ENCODE measurements around the gene USP17L10.
"Not testable (repeated sequence)": the region's sequence is repeated elsewhere in the genome, so short reads cannot be mapped to it uniquely, and the experiment has no call there.

Gene USP17L10, protein sequence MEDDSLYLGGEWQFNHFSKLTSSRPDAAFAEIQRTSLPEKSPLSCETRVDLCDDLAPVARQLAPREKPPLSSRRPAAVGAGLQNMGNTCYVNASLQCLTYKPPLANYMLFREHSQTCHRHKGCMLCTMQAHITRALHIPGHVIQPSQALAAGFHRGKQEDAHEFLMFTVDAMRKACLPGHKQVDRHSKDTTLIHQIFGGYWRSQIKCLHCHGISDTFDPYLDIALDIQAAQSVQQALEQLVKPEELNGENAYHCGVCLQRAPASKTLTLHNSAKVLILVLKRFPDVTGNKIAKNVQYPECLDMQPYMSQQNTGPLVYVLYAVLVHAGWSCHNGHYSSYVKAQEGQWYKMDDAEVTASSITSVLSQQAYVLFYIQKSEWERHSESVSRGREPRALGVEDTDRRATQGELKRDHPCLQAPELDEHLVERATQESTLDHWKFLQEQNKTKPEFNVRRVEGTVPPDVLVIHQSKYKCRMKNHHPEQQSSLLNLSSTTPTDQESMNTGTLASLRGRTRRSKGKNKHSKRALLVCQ

DNA sequence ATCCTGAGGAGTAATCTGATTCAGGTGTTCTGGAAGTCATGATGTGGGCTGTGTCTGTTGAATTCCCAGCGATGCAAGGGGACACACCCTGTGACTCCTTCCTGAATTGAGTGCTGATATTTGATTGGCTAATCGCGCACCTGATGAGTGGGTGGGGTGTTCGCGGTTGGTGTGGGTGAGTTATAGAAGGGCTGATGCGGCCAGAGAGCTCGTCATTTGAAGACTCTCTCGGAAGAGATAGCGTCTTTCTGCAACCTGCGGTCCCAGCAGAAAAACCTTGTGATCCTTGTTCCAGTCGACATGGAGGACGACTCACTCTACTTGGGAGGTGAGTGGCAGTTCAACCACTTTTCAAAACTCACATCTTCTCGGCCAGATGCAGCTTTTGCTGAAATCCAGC, at the start of gene USP17L10:
USP17L10 (plus strand) TSS at position 301 of the 400 bp plus-strand sequence; CDS start at position 301, 0 bp downstream.
- H3K4me3 ChIP-seq (ENCODE audit: low read depth in 1 of 5, low read length in 5 of 5); H3K9me3 ChIP-seq (ENCODE audit: control insufficient read depth in 5 of 5, low read length in 5 of 5); H3K36me3 ChIP-seq (ENCODE audit: control insufficient read depth in 5 of 5, insufficient read depth in 5 of 5, low read length in 5 of 5); H3K4me1 ChIP-seq (ENCODE audit: control insufficient read depth in 5 of 5, insufficient read depth in 5 of 5, low read length in 5 of 5); H3K27ac ChIP-seq (ENCODE audit: low read depth, low read length); H3K9ac ChIP-seq (ENCODE audit: low read length in 5 of 5); H3K27me3 ChIP-seq (ENCODE audit: control insufficient read depth in 5 of 5, insufficient read depth in 4 of 5, low read length in 5 of 5): not testable (repeated sequence)

DNA sequence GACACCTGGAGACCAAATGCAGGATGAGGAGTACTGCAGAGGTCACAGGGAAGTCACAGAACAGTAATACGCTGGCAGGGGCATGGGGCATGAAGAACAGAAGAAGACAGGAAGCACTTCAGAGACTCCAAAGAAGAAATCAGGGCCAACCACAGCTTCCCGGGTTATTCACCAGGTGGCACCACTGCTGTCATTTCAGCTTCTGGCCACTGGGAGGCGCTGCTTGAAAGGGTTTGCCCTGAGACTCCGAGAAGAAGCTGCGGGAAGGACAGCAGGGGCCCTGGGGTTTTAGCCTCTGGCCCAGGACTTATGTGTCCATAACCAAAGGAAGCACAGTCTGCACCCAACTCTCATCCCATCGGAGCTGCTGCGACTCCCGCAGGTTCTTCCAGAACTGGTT, 44.5 kb upstream of the USP17L10 start:
- not testable (repeated sequence) for H3K27me3 ChIP-seq (ENCODE audit: control insufficient read depth in 5 of 5, insufficient read depth in 4 of 5, low read length in 5 of 5); H3K4me3 ChIP-seq (ENCODE audit: low read depth in 1 of 5, low read length in 5 of 5); H3K9me3 ChIP-seq (ENCODE audit: control insufficient read depth in 5 of 5, low read length in 5 of 5); H3K27ac ChIP-seq (ENCODE audit: low read depth, low read length); H3K36me3 ChIP-seq (ENCODE audit: control insufficient read depth in 5 of 5, insufficient read depth in 5 of 5, low read length in 5 of 5); H3K9ac ChIP-seq (ENCODE audit: low read length in 5 of 5); H3K4me1 ChIP-seq (ENCODE audit: control insufficient read depth in 5 of 5, insufficient read depth in 5 of 5, low read length in 5 of 5)

GRCh38 chr4:9169791-9170459, 40.5 kb upstream of the USP17L10 start, which contains the start of gene FAM90A26:
TSS of gene FAM90A26 (plus strand) at chr4:9170409. CDS start at chr4:9173173, 2,764 bp downstream.
- H3K27me3 ChIP-seq (ENCODE audit: control insufficient read depth in 5 of 5, insufficient read depth in 4 of 5, low read length in 5 of 5); H3K9ac ChIP-seq (ENCODE audit: low read length in 5 of 5); H3K27ac ChIP-seq (ENCODE audit: low read depth, low read length); H3K4me3 ChIP-seq (ENCODE audit: low read depth in 1 of 5, low read length in 5 of 5); H3K36me3 ChIP-seq (ENCODE audit: control insufficient read depth in 5 of 5, insufficient read depth in 5 of 5, low read length in 5 of 5); H3K4me1 ChIP-seq (ENCODE audit: control insufficient read depth in 5 of 5, insufficient read depth in 5 of 5, low read length in 5 of 5); H3K9me3 ChIP-seq (ENCODE audit: control insufficient read depth in 5 of 5, low read length in 5 of 5): not testable (repeated sequence)

DNA sequence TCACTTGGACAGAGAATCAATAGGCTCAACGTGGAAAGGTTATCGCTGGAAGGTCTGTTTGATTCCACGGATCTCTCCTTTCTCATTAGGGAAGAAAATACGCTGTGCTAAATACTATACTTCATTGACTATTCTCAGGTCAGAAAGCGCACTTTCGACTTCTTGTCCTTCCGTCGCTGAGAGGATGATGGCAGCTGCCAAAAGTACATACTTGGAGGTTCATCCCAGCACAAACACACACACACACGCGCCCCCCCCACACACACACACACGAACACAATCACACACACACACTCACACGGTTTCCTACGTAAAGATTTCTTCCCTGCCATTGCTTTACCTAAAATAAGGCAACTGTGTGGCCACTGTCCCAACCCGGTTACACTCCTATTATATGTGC, 4.2 kb downstream of the USP17L10 start:
- H3K4me1 ChIP-seq (ENCODE audit: control insufficient read depth in 5 of 5, insufficient read depth in 5 of 5, low read length in 5 of 5); H3K27ac ChIP-seq (ENCODE audit: low read depth, low read length); H3K27me3 ChIP-seq (ENCODE audit: control insufficient read depth in 5 of 5, insufficient read depth in 4 of 5, low read length in 5 of 5); H3K9me3 ChIP-seq (ENCODE audit: control insufficient read depth in 5 of 5, low read length in 5 of 5); H3K4me3 ChIP-seq (ENCODE audit: low read depth in 1 of 5, low read length in 5 of 5); H3K9ac ChIP-seq (ENCODE audit: low read length in 5 of 5); H3K36me3 ChIP-seq (ENCODE audit: control insufficient read depth in 5 of 5, insufficient read depth in 5 of 5, low read length in 5 of 5): not testable (repeated sequence)

DNA sequence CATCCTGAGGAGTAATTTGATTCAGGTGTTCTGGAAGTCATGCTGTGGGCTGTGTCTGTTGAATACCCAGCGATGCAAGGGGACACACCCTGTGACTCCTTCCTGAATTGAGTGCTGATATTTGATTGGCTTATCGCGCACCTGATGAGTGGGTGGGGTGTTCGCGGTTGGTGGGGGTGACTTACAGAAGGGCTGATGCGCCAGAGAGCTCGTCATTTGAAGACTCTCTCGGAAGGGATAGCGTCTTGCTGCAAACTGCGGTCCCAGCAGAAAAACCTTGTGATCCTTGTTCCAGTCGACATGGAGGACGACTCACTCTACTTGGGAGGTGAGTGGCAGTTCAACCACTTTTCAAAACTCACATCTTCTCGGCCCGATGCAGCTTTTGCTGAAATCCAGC, 4.6 kb downstream of the USP17L10 start, which contains the start of gene USP17L11:
USP17L11 (plus strand) TSS at position 301 of the 400 bp plus-strand sequence; CDS start at position 301, 0 bp downstream.
- not testable (repeated sequence) for H3K36me3 ChIP-seq (ENCODE audit: control insufficient read depth in 5 of 5, insufficient read depth in 5 of 5, low read length in 5 of 5); H3K4me3 ChIP-seq (ENCODE audit: low read depth in 1 of 5, low read length in 5 of 5); H3K27me3 ChIP-seq (ENCODE audit: control insufficient read depth in 5 of 5, insufficient read depth in 4 of 5, low read length in 5 of 5); H3K4me1 ChIP-seq (ENCODE audit: control insufficient read depth in 5 of 5, insufficient read depth in 5 of 5, low read length in 5 of 5); H3K9me3 ChIP-seq (ENCODE audit: control insufficient read depth in 5 of 5, low read length in 5 of 5); H3K9ac ChIP-seq (ENCODE audit: low read length in 5 of 5); H3K27ac ChIP-seq (ENCODE audit: low read depth, low read length)

GRCh38 chr4:9219852-9220251, 9.4 kb downstream of the USP17L10 start, which contains the start of gene USP17L12:
TSS of gene USP17L12 (plus strand) at chr4:9220152. CDS start at chr4:9220152, 0 bp downstream.
- H3K27ac ChIP-seq (ENCODE audit: low read depth, low read length); H3K27me3 ChIP-seq (ENCODE audit: control insufficient read depth in 5 of 5, insufficient read depth in 4 of 5, low read length in 5 of 5); H3K9me3 ChIP-seq (ENCODE audit: control insufficient read depth in 5 of 5, low read length in 5 of 5); H3K4me1 ChIP-seq (ENCODE audit: control insufficient read depth in 5 of 5, insufficient read depth in 5 of 5, low read length in 5 of 5); H3K4me3 ChIP-seq (ENCODE audit: low read depth in 1 of 5, low read length in 5 of 5); H3K36me3 ChIP-seq (ENCODE audit: control insufficient read depth in 5 of 5, insufficient read depth in 5 of 5, low read length in 5 of 5); H3K9ac ChIP-seq (ENCODE audit: low read length in 5 of 5): not testable (repeated sequence)

DNA sequence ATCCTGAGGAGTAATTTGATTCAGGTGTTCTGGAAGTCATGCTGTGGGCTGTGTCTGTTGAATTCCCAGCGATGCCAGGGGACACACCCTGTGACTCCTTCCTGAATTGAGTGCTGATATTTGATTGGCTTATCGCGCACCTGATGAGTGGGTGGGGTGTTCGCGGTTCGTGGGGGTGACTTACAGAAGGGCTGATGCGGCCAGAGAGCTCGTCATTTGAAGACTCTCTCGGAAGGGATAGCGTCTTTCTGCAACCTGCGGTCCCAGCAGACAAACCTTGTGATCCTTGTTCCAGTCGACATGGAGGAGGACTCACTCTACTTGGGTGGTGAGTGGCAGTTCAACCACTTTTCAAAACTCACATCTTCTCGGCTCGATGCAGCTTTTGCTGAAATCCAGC, 14.1 kb downstream of the USP17L10 start, which contains the start of gene USP17L13:
USP17L13 (plus strand) TSS at position 301 of the 400 bp plus-strand sequence; CDS start at position 301, 0 bp downstream.
- H3K9ac ChIP-seq (ENCODE audit: low read length in 5 of 5); H3K36me3 ChIP-seq (ENCODE audit: control insufficient read depth in 5 of 5, insufficient read depth in 5 of 5, low read length in 5 of 5); H3K27me3 ChIP-seq (ENCODE audit: control insufficient read depth in 5 of 5, insufficient read depth in 4 of 5, low read length in 5 of 5); H3K4me3 ChIP-seq (ENCODE audit: low read depth in 1 of 5, low read length in 5 of 5); H3K9me3 ChIP-seq (ENCODE audit: control insufficient read depth in 5 of 5, low read length in 5 of 5); H3K27ac ChIP-seq (ENCODE audit: low read depth, low read length); H3K4me1 ChIP-seq (ENCODE audit: control insufficient read depth in 5 of 5, insufficient read depth in 5 of 5, low read length in 5 of 5): not testable (repeated sequence)

DNA sequence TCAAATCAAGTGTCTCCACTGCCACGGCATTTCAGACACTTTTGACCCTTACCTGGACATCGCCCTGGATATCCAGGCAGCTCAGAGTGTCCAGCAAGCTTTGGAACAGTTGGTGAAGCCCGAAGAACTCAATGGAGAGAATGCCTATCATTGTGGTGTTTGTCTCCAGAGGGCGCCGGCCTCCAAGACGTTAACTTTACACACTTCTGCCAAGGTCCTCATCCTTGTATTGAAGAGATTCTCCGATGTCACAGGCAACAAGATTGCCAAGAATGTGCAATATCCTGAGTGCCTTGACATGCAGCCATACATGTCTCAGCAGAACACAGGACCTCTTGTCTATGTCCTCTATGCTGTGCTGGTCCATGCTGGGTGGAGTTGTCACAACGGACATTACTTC, 19.8 kb downstream of the USP17L10 start:
- not testable (repeated sequence) for H3K4me1 ChIP-seq (ENCODE audit: control insufficient read depth in 5 of 5, insufficient read depth in 5 of 5, low read length in 5 of 5)

DNA sequence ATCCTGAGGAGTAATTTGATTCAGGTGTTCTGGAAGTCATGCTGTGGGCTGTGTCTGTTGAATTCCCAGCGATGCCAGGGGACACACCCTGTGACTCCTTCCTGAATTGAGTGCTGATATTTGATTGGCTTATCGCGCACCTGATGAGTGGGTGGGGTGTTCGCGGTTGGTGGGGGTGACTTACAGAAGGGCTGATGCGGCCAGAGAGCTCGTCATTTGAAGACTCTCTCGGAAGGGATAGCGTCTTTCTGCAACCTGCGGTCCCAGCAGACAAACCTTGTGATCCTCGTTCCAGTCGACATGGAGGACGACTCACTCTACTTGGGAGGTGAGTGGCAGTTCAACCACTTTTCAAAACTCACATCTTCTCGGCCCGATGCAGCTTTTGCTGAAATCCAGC, 23.6 kb downstream of the USP17L10 start, which contains the start of gene USP17L15:
USP17L15 (plus strand) TSS at position 301 of the 400 bp plus-strand sequence; CDS start at position 301, 0 bp downstream.
- not testable (repeated sequence) for H3K4me1 ChIP-seq (ENCODE audit: control insufficient read depth in 5 of 5, insufficient read depth in 5 of 5, low read length in 5 of 5); H3K27me3 ChIP-seq (ENCODE audit: control insufficient read depth in 5 of 5, insufficient read depth in 4 of 5, low read length in 5 of 5); H3K9ac ChIP-seq (ENCODE audit: low read length in 5 of 5); H3K4me3 ChIP-seq (ENCODE audit: low read depth in 1 of 5, low read length in 5 of 5); H3K36me3 ChIP-seq (ENCODE audit: control insufficient read depth in 5 of 5, insufficient read depth in 5 of 5, low read length in 5 of 5); H3K9me3 ChIP-seq (ENCODE audit: control insufficient read depth in 5 of 5, low read length in 5 of 5); H3K27ac ChIP-seq (ENCODE audit: low read depth, low read length)

More for the DNA sequence above, 19.8 kb downstream of the USP17L10 start:
- H3K9ac ChIP-seq (ENCODE audit: low read length in 5 of 5); H3K4me3 ChIP-seq (ENCODE audit: low read depth in 1 of 5, low read length in 5 of 5); H3K9me3 ChIP-seq (ENCODE audit: control insufficient read depth in 5 of 5, low read length in 5 of 5); H3K27ac ChIP-seq (ENCODE audit: low read depth, low read length); H3K27me3 ChIP-seq (ENCODE audit: control insufficient read depth in 5 of 5, insufficient read depth in 4 of 5, low read length in 5 of 5); H3K36me3 ChIP-seq (ENCODE audit: control insufficient read depth in 5 of 5, insufficient read depth in 5 of 5, low read length in 5 of 5): not testable (repeated sequence)

GRCh38 chr4:9238461-9238860, 28.0 kb downstream of the USP17L10 start:
- not testable (repeated sequence) for H3K4me1 ChIP-seq (ENCODE audit: control insufficient read depth in 5 of 5, insufficient read depth in 5 of 5, low read length in 5 of 5); H3K36me3 ChIP-seq (ENCODE audit: control insufficient read depth in 5 of 5, insufficient read depth in 5 of 5, low read length in 5 of 5); H3K9ac ChIP-seq (ENCODE audit: low read length in 5 of 5); H3K9me3 ChIP-seq (ENCODE audit: control insufficient read depth in 5 of 5, low read length in 5 of 5); H3K27ac ChIP-seq (ENCODE audit: low read depth, low read length); H3K27me3 ChIP-seq (ENCODE audit: control insufficient read depth in 5 of 5, insufficient read depth in 4 of 5, low read length in 5 of 5); H3K4me3 ChIP-seq (ENCODE audit: low read depth in 1 of 5, low read length in 5 of 5)
